HepG2 (cell line): ENCODE results near the gene PEX14. TPM values are rescaled to one million over a fixed set of nuclear protein-coding genes. Genes with fewer than 3 reads are reported as not detected.
A peak's percentile ranks its signal among the peaks of the same experiment; 100 is the strongest.

ENCODE experiments used
- ATAC-seq: fragments of 200-7000 bp; cut with Tn5 transposase; 3 replicates; pipeline ENCODE4 v1.9.1; 2020; ENCODE audit warnings: mild to moderate bottlenecking, moderate library complexity
- BruUV-seq: library from RNA; stranded (reverse); fragments of 400-500 nt; replicated peaks from 2 replicates; lab custom pipeline; 2021; lab: Mats Ljungman, UMichigan
- CTCF ChIA-PET: fragments of 300-600 bp; formaldehyde crosslinking; extraction: SDS; loops from one replicate; lab custom pipeline; 2021; ENCODE audit warnings: low total read pairs, inconsistent platforms, low intra/inter-chr PET ratio; lab: Yijun Ruan, JAX
- POLR2A ChIA-PET: fragments of 350-600 bp; sonication (Branson Sonifier 250); formaldehyde crosslinking; loops from one replicate; lab custom pipeline; 2020; ENCODE audit warnings: antibody characterized with exemption, inconsistent platforms; lab: Yijun Ruan, JAX
- DNase-seq: peaks from one replicate; pipeline ENCODE4 v3.0.0-alpha.2; 2015; ENCODE audit warnings: low spot score
- FAIRE-seq: peaks from 3 replicates; lab custom pipeline; 2011; peaks lifted over from hg19 to GRCh38; lab: Jason Lieb, UNC
- H2AFZ ChIP-seq: one replicate; pipeline ENCODE4 v1.6.1; 2011; ENCODE audit warnings: low read length, inconsistent platforms
- H3K27ac ChIP-seq: fragments of 300-600 bp; 3 replicates; pipeline ENCODE4 v1.8.0; 2011; ENCODE audit warnings: mixed run types, mild to moderate bottlenecking, mixed read lengths, low read length, inconsistent platforms; ENCODE audit not compliant: insufficient read depth; ENCODE audit errors: extremely low read length
- H3K27me3 ChIP-seq, 2 experiments: fragments of 200-600 bp in 1 of 2; 2 replicates in 1 of 2; 3 replicates in 1 of 2; pipeline versions ENCODE4 v1.6.0 to v1.8.0; 2011; ENCODE audit warnings: low read length in 2 of 2, mild to moderate bottlenecking in 2 of 2, moderate library complexity in 2 of 2, inconsistent platforms in 1 of 2; ENCODE audit not compliant: insufficient read depth in 2 of 2, control insufficient read depth in 1 of 2
- H3K36me3 ChIP-seq, 2 experiments: fragments of 200-600 bp in 1 of 2; replicated peaks in 1 of 2; 2 replicates in 1 of 2; 3 replicates in 1 of 2; pipeline versions ENCODE4 v1.5.1 to v1.8.0; 2011; ENCODE audit warnings: low read length in 2 of 2, inconsistent platforms in 1 of 2; ENCODE audit not compliant: insufficient read depth in 2 of 2, control insufficient read depth in 1 of 2
- H3K4me1 ChIP-seq: 2 replicates; pipeline ENCODE4 v1.5.1; 2012; ENCODE audit warnings: low read length, inconsistent platforms; ENCODE audit not compliant: insufficient read depth
- H3K4me2 ChIP-seq: 2 replicates; pipeline ENCODE4 v1.6.0; 2011; ENCODE audit warnings: low read depth, low read length, inconsistent platforms
- H3K4me3 ChIP-seq, 3 experiments: fragments of 200-600 bp in 1 of 3; sonication (generic), shearing (Covaris generic) in 1 of 3; replicated peaks in 1 of 3; 2 replicates each; pipeline ENCODE4 v1.5.1; 2011 to 2016; ENCODE audit warnings: low read length in 3 of 3, inconsistent platforms in 2 of 3, low read depth in 2 of 3, mild to moderate bottlenecking in 2 of 3, control low read depth in 1 of 3, mixed read lengths in 1 of 3; ENCODE audit not compliant: insufficient read depth in 1 of 3
- H3K79me2 ChIP-seq: one replicate; pipeline ENCODE4 v1.6.1; 2011; ENCODE audit warnings: low read length, inconsistent platforms; ENCODE audit not compliant: insufficient read depth
- H3K9ac ChIP-seq: 2 replicates; pipeline ENCODE4 v1.6.0; 2011; ENCODE audit warnings: mild to moderate bottlenecking, low read depth, low read length, inconsistent platforms; ENCODE audit not compliant: insufficient read depth
- H3K9me3 ChIP-seq: 2 replicates; pipeline ENCODE4 v1.5.1; 2012; ENCODE audit warnings: mild to moderate bottlenecking, low read length
- H4K20me1 ChIP-seq: 2 replicates; pipeline ENCODE4 v1.6.0; 2011; ENCODE audit warnings: inconsistent platforms, mild to moderate bottlenecking, low read length, moderate library complexity; ENCODE audit not compliant: insufficient read depth
- CBX2 ChIP-seq, 2 experiments: fragments of 200-600 bp in 1 of 2; sonication (generic); formaldehyde crosslinking in 1 of 2; IDR thresholded peaks; 2 replicates each; pipeline versions ENCODE4 v1.7.0 to v1.8.1; 2018 to 2022; ENCODE audit warnings: low read depth in 2 of 2, low read length in 1 of 2, mild to moderate bottlenecking in 1 of 2, missing genetic modification reagents in 1 of 2
- CREB1 ChIP-seq, 2 experiments: fragments of 450-650 bp in 1 of 2; IDR thresholded peaks; 2 replicates each; pipeline ENCODE4 v1.6.1; 2016 to 2017; ENCODE audit warnings: control low read depth in 1 of 2, mild to moderate bottlenecking in 1 of 2, missing compliant biosample characterization in 1 of 2, missing genetic modification characterization in 1 of 2
- LBX2 ChIP-seq: sonication (generic); formaldehyde crosslinking; IDR thresholded peaks from 2 replicates; pipeline ENCODE4 v1.5.0; 2020; ENCODE audit warnings: missing genetic modification reagents, mild to moderate bottlenecking, borderline replicate concordance
- MLLT10 ChIP-seq: sonication (generic); formaldehyde crosslinking; IDR thresholded peaks from 2 replicates; pipeline ENCODE4 v1.4.0; 2020; ENCODE audit warnings: missing genetic modification reagents
- PAXIP1 ChIP-seq: sonication (generic); formaldehyde crosslinking; conservative IDR thresholded peaks from 2 replicates; pipeline ENCODE4 v1.4.0; 2020; ENCODE audit warnings: mild to moderate bottlenecking, missing genetic modification reagents, moderate library complexity
- PHF21A ChIP-seq: sonication (generic); formaldehyde crosslinking; IDR thresholded peaks from 2 replicates; pipeline ENCODE4 v1.5.0; 2020; ENCODE audit warnings: mild to moderate bottlenecking, missing genetic modification reagents
- RXRB ChIP-seq: IDR thresholded peaks from 2 replicates; pipeline ENCODE4 v1.6.1; 2016; ENCODE audit warnings: borderline replicate concordance, missing genetic modification reagents, missing compliant biosample characterization
- SNAPC2 ChIP-seq: sonication (generic); formaldehyde crosslinking; IDR thresholded peaks from 2 replicates; pipeline ENCODE4 v1.8.1; 2022; ENCODE audit warnings: mild to moderate bottlenecking, missing genetic modification reagents
- YY1 ChIP-seq: IDR thresholded peaks from 2 replicates; pipeline ENCODE4 v1.6.1; 2011; ENCODE audit warnings: low read length, low read depth, moderate library complexity, mild to moderate bottlenecking; ENCODE audit not compliant: insufficient read depth, insufficient replicate concordance
- ZBTB7B ChIP-seq: sonication (generic); formaldehyde crosslinking; IDR thresholded peaks from 2 replicates; pipeline ENCODE4 v1.4.0; 2020; ENCODE audit warnings: missing genetic modification reagents
- ZGPAT ChIP-seq: IDR thresholded peaks from 2 replicates; pipeline ENCODE4 v1.6.1; 2016; ENCODE audit warnings: mild to moderate bottlenecking
- ZNF687 ChIP-seq: sonication (generic); formaldehyde crosslinking; IDR thresholded peaks from 2 replicates; pipeline ENCODE4 v1.5.1; 2020; ENCODE audit warnings: mild to moderate bottlenecking, missing genetic modification reagents, moderate library complexity
- WGBS: methylation state at CpG from one replicate; pipeline ENCODE4 v1.1.6; 2017; ENCODE audit warnings: low lambda C conversion rate; 5-methylcytosine and 5-hydroxymethylcytosine counted together
- in situ Hi-C: cut with HindIII; loops from 2 replicates; pipeline ENCODE4 v1.10.0; 2017; ENCODE audit warnings: low pct_unique_long_range_greater_than_20kb; ENCODE audit not compliant: extremely low pct_ligation_motif_present
- intact Hi-C: fragments of 100-400 bp; cut with micrococcal nuclease; formaldehyde crosslinking; loops from one replicate; pipeline ENCODE4 v1.10.0; 2022; ENCODE audit not compliant: unreplicated experiment
- polyA plus RNA-seq, 8 experiments: library from polyadenylated mRNA; depleted of rRNA in 3 of 8; stranded (reverse) in 7 of 8; unstranded in 1 of 8; fragments of >200 nt; fragmentation: Illumina TruSeq in 4 of 8; extraction: Trizol in 4 of 8; gene quantifications; 2 replicates each; pipeline versions ENCODE4 v1.2.1 to v1.2.3, GENCODE V29; 2011 to 2016; ENCODE audit warnings: low read depth in 4 of 8, missing spikeins in 1 of 8, mixed read lengths in 1 of 8; ENCODE audit not compliant: insufficient read depth in 1 of 8
- total RNA-seq, 5 experiments: library from RNA; depleted of rRNA; stranded (reverse); fragments of >200 nt; fragmentation: Illumina TruSeq; extraction: Trizol; gene quantifications; 2 replicates each; pipeline ENCODE4 v1.2.3, GENCODE V29; 2016; ENCODE audit warnings: low read depth in 1 of 5

Gene PEX14
- total and polyA plus RNA-seq, 2 of the 13 experiments (the other 11 are each of a cell fraction or from before 2014, with no cell fraction given), result 6.5 to 9.9 TPM

GRCh38 chr1:10679496-10680220, 204.9 kb downstream of the PEX14 start:
- Histone ChIP-seq H2AFZ (no peak overlapping the region), H3K4me3 (peak overlapping the region in 2 of 3 experiments; percentile 5 to 35; a peak in 2 of 6 replicates), H3K79me2 (no peaks in the 10 kb centered on the region), H3K4me2 (peak overlapping the region; percentile 86), H3K4me1 (peaks cover 85% of the 10 kb centered on the region), H3K27ac (no peak overlapping the region), H3K27me3 (no peaks in the 10 kb centered on the region), H3K9me3 (no peaks in the 10 kb centered on the region), H3K36me3 (no peaks in the 10 kb centered on the region), H3K9ac (no peak overlapping the region), H4K20me1 (no peaks in the 10 kb centered on the region)
- WGBS, result 30% methylated on average over 8 of the region's 9 CpGs
- ChIA-PET POLR2A (interaction anchor here (1.6 kb wide), 1 partner anchor 13 kb away, joined by 4 read pairs; no protein-coding TSS in a partner anchor), CTCF (no interaction called here)
- peak; percentile 67 for ATAC-seq
- in situ Hi-C loops, result loop anchor here (5.0 kb wide), 1 partner anchor 118 kb away; the partner anchor contains the start of gene CASZ1
- peak; percentile 82 for DNase-seq
- no TSS peak for BruUV-seq
- intact Hi-C loops, result loop anchor here (5.0 kb wide), 1 partner anchor 118 kb away; the partner anchor contains the start of gene CASZ1
- peak; percentile 65 for FAIRE-seq
- peak; percentile 36; the same call in 1 of the 2 replicates for TF ChIP-seq ZGPAT (CRISPR knock-in tag)
- TF ChIP-seq LBX2 (CRISPR knock-in tag), result no peak
- TF ChIP-seq CREB1 (IDR thresholded peaks at IDR 0.05), result peak; percentile 38; the same call in 1 of the 2 replicates
- TF ChIP-seq CREB1 (CRISPR knock-in tag; IDR thresholded peaks at IDR 0.05), result peak; percentile 78
- TF ChIP-seq CBX2 (IDR thresholded peaks at IDR 0.05; ENCODE audit: low read depth, low read length), result no peak
- TF ChIP-seq CBX2 (CRISPR knock-in tag; IDR thresholded peaks at IDR 0.05; ENCODE audit: low read depth), result no peak
- TF ChIP-seq RXRB (CRISPR knock-in tag), result 0 out of 2 replicates have a peak, but pooled peaks have one; percentile 24
- TF ChIP-seq SNAPC2 (CRISPR knock-in tag), result peak; percentile 61; the same call in 1 of the 2 replicates
- TF ChIP-seq PAXIP1 (CRISPR knock-in tag), result peak; percentile 31; the same call in 1 of the 2 replicates
- TF ChIP-seq PHF21A (CRISPR knock-in tag), result peak; percentile 42; the same call in 1 of the 2 replicates
- no peak for TF ChIP-seq ZBTB7B (CRISPR knock-in tag)
- peak; percentile 60 for TF ChIP-seq ZNF687
- peak; percentile 71 for TF ChIP-seq YY1
- no peak for TF ChIP-seq MLLT10
